ENCODE results near the gene TIMM44.

DNA sequence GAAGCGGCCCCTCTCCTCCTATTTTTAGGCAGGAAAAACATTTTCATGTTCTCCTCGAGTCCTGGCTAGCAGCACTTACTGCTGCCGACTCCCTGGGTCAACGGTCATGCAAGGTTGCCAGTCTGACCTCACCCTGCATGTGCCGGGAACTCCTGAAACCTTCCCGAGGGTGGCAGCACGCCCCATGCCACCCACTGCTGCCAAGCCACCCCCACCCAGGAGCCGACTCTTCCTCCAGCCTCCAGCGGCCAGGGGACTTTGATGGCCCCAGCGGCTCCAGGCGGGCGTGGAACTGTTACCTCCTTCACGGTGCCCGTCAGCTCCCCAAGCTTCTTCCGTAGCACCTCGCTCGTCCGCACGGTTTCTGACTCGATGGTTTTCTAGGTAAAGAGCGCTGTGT lies 8.7 kb downstream of the TIMM44 start:
- TF ChIP-seq POLR2AphosphoS5 (IDR thresholded peaks at IDR 0.05; ENCODE audit: low read depth, low read length) (no peak), POLR2A (IDR thresholded peaks at IDR 0.05; ENCODE audit: low read depth, low read length) (no peak), PAX5 (IDR thresholded peaks at IDR 0.05; ENCODE audit: insufficient read depth, low read length, severe bottlenecking) (no peak), SPI1 (IDR thresholded peaks at IDR 0.05; ENCODE audit: low read depth, low read length) (no peak)

Data from GM12891 (cell line).